PFSK-1 (cell line): ENCODE data around the gene KAZALD1.

Source experiments
- FOXP2 ChIP-seq: optimal IDR thresholded peaks from 2 replicates; pipeline ENCODE3; 2011; ENCODE audit warnings: borderline replicate concordance, control low read depth, inconsistent platforms; ENCODE audit not compliant: insufficient read depth; ENCODE audit errors: extremely low read length, extremely low read depth
- POLR2AphosphoS5 ChIP-seq: IDR thresholded peaks from 2 replicates; pipeline ENCODE4 v1.6.1; 2012; ENCODE audit warnings: low read depth, mild to moderate bottlenecking, control low read depth, low read length, moderate library complexity
- REST ChIP-seq, 2 experiments: IDR thresholded peaks; 2 replicates each; pipeline versions ENCODE4 v1.6.1 to v1.8.0; 2011 to 2012; ENCODE audit warnings: low read depth in 2 of 2, low read length in 2 of 2, control low read depth in 1 of 2, inconsistent platforms in 1 of 2, mild to moderate bottlenecking in 1 of 2, moderate library complexity in 1 of 2; ENCODE audit not compliant: insufficient read depth in 1 of 2
- SIN3A ChIP-seq: IDR thresholded peaks from 2 replicates; pipeline ENCODE4 v1.6.1; 2012; ENCODE audit warnings: mild to moderate bottlenecking, low read length, moderate library complexity, borderline replicate concordance; ENCODE audit not compliant: insufficient read depth
- TAF1 ChIP-seq: IDR thresholded peaks from 2 replicates; pipeline ENCODE4 v1.6.1; 2012; ENCODE audit warnings: low read length, control low read depth, borderline replicate concordance; ENCODE audit not compliant: insufficient read depth

Gene KAZALD1

GRCh38 chr10:101066146-101066895 is 4.5 kb downstream of the KAZALD1 start:
- TF ChIP-seq FOXP2, result no peak
- no peak for TF ChIP-seq REST (IDR thresholded peaks at IDR 0.05; ENCODE audit: insufficient read depth in 1 of 2, low read depth in 2 of 2, low read length in 2 of 2)
- no peak for TF ChIP-seq TAF1
- no peak for TF ChIP-seq SIN3A
- TF ChIP-seq POLR2AphosphoS5, result no peak

- no peak for TF ChIP-seq POLR2AphosphoS5
- no peak for TF ChIP-seq FOXP2
- TF ChIP-seq SIN3A, result no peak
- no peak for TF ChIP-seq REST (IDR thresholded peaks at IDR 0.05; ENCODE audit: insufficient read depth in 1 of 2, low read depth in 2 of 2, low read length in 2 of 2)
- no peak for TF ChIP-seq TAF1
Measured at GRCh38 chr10:101066896-101067355, 5.1 kb downstream of the KAZALD1 start.

- TF ChIP-seq FOXP2, result no peak
- no peak for TF ChIP-seq TAF1
- no peak for TF ChIP-seq REST (IDR thresholded peaks at IDR 0.05; ENCODE audit: insufficient read depth in 1 of 2, low read depth in 2 of 2, low read length in 2 of 2)
- TF ChIP-seq POLR2AphosphoS5, result no peak
- no peak for TF ChIP-seq SIN3A
Measured at GRCh38 chr10:101067356-101068083, 5.7 kb downstream of the KAZALD1 start.

- TF ChIP-seq REST (IDR thresholded peaks at IDR 0.05; ENCODE audit: insufficient read depth in 1 of 2, low read depth in 2 of 2, low read length in 2 of 2) (no peak), SIN3A (no peak), FOXP2 (no peak), TAF1 (no peak)
Measured at GRCh38 chr10:101069441-101069840, 7.7 kb downstream of the KAZALD1 start.
